ENCODE results near the gene CDC73. TPM values are rescaled to one million over a fixed set of nuclear protein-coding genes. Genes with fewer than 3 reads are reported as not detected.

Gene CDC73
- total and polyA plus RNA-seq, 9 of the 15 experiments (the other 6 are each of a cell fraction or from before 2014, with no cell fraction given), result 19.0 to 61.7 (median 30.1) TPM

- TF ChIP-seq ZNF197 (CRISPR knock-in tag; IDR thresholded peaks at IDR 0.05; ENCODE audit: low read depth) (peak; percentile 47; the same call in 1 of the 2 replicates), AFF4 (CRISPR knock-in tag; IDR thresholded peaks at IDR 0.05) (peak; percentile 98), PREB (CRISPR knock-in tag; IDR thresholded peaks at IDR 0.05) (0 out of 2 replicates have a peak, but pooled peaks have one; percentile 70), RNF2 (IDR thresholded peaks at IDR 0.05) (peak; percentile 74), EP400 (IDR thresholded peaks at IDR 0.05) (peak; percentile 95), PTTG1 (tag; IDR thresholded peaks at IDR 0.05; ENCODE audit: low read depth) (no peak), ZHX1 (conservative IDR thresholded peaks at IDR 0.05; ENCODE audit: low read length) (no peak), USF1 (CRISPR knock-in tag; IDR thresholded peaks at IDR 0.05) (peak; percentile 59), HES1 (IDR thresholded peaks at IDR 0.05; ENCODE audit: low read depth) (no peak)
- TF ChIP-seq, protein P1, sequence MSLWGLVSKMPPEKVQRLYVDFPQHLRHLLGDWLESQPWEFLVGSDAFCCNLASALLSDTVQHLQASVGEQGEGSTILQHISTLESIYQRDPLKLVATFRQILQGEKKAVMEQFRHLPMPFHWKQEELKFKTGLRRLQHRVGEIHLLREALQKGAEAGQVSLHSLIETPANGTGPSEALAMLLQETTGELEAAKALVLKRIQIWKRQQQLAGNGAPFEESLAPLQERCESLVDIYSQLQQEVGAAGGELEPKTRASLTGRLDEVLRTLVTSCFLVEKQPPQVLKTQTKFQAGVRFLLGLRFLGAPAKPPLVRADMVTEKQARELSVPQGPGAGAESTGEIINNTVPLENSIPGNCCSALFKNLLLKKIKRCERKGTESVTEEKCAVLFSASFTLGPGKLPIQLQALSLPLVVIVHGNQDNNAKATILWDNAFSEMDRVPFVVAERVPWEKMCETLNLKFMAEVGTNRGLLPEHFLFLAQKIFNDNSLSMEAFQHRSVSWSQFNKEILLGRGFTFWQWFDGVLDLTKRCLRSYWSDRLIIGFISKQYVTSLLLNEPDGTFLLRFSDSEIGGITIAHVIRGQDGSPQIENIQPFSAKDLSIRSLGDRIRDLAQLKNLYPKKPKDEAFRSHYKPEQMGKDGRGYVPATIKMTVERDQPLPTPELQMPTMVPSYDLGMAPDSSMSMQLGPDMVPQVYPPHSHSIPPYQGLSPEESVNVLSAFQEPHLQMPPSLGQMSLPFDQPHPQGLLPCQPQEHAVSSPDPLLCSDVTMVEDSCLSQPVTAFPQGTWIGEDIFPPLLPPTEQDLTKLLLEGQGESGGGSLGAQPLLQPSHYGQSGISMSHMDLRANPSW (CRISPR knock-in tag; IDR thresholded peaks at IDR 0.05), result peak; percentile 98
These were observed at the start of gene CDC73 (continued) for GRCh38 chr1:193121616-193122593.
